Adipose tissue (tissue), 3 donors: ENCODE data around the gene AHI1. TPM values are rescaled to one million over a fixed set of nuclear protein-coding genes. Genes with fewer than 3 reads are reported as not detected.
"Not testable (repeated sequence)": the region's sequence is repeated elsewhere in the genome, so short reads cannot be mapped to it uniquely, and the experiment has no call there.

ENCODE experiments used
- H3K27ac ChIP-seq: one replicate; pipeline ENCODE4 v1.5.1; 2013; ENCODE audit warnings: low read depth, low read length
- WGBS, 3 donors: extraction: QIAGEN DNeasy Blood & Tissue Kit; methylation state at CpG; one replicate each; pipeline ENCODE4 v1.1.7; 2013; 5-methylcytosine and 5-hydroxymethylcytosine counted together
- polyA plus RNA-seq, 3 donors: library from polyadenylated mRNA; stranded (reverse); fragments of 200-250 nt; gene quantifications; one replicate each; pipeline ENCODE4 v1.2.3, GENCODE V29; 2013
- donor health status: healthy with polysubstance abuse.
- donor health status: Bipolar disorder and iron deficiency.
- donor health status: healthy.

AHI1 gene
- polyA plus RNA-seq, 3 donors, result 6.0 to 7.5 (median 6.3) TPM

DNA sequence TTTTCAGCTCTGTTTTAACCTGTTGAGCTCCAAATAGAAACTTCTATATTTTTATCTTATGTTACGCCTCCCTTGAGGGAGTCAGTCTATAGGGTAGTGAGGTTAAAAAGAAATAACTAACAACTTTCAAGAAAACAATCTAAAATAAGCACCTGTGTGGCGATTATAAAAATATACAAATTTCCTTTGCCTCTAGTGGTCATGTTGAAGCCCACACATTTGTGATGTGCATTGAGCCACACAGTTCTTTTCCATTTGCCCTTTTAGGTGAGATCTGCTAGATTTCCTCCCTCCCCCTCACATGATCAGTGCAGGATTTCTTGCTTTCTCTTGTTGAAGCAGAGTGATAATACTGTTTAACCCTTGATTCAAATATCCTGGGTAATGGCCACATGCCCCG, 232.3 kb downstream of the AHI1 start:
- H3K27ac ChIP-seq, result no peak overlapping the region
- 90 to 95% (median 94%) methylated on average over 3 of the region's 3 CpGs for WGBS, 3 donors

- no peak overlapping the region for H3K27ac ChIP-seq
- WGBS, 3 donors, result 65 to 82% (median 73%) methylated on average over 15 of the region's 15 CpGs
Measured at GRCh38 chr6:135261872-135262725, 235.4 kb downstream of the AHI1 start.

DNA sequence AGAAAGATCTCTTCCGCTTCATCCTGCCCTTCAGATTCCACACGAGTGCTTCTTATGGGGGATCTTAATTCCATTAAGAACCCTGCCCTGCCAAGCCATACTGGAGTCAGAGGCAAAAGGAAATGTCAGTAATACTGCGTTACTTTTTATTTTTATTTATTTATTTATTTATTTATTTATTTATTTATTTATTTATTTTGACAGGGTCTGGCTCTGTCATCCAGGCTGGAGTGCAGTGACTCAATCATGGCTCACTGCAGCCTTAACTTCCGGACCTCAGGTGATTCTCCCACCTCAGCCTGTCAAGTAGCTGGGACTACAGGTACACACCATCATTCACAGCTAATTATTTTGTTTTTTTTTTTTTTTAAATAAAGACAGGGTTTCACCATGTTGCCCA, 236.9 kb downstream of the AHI1 start:
- WGBS, 3 donors, result 90 to 96% (median 95%) methylated on average over 4 of the region's 4 CpGs
- no peak overlapping the region for H3K27ac ChIP-seq

DNA sequence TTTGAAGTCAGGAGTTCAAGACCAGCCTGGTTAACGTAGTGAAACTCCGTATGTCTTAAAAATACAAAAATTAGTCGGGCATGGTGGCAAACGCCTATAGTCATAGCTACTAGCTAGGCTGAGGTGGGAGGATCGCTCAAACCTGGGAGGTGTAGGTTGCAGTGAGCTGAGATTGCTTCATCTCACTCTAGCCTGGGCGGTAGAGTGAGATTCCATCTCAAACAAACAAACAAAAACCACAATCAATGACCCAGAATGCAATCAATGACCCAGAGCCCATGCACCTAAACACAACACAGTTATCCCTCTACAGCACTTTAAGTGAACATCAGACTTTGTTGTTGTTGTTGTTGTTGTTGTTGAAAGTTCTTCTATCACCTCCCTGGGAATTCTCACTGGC, 238.6 kb downstream of the AHI1 start:
- no peak overlapping the region for H3K27ac ChIP-seq
- 71 to 83% (median 78%) methylated on average over 6 of the region's 6 CpGs for WGBS, 3 donors

DNA sequence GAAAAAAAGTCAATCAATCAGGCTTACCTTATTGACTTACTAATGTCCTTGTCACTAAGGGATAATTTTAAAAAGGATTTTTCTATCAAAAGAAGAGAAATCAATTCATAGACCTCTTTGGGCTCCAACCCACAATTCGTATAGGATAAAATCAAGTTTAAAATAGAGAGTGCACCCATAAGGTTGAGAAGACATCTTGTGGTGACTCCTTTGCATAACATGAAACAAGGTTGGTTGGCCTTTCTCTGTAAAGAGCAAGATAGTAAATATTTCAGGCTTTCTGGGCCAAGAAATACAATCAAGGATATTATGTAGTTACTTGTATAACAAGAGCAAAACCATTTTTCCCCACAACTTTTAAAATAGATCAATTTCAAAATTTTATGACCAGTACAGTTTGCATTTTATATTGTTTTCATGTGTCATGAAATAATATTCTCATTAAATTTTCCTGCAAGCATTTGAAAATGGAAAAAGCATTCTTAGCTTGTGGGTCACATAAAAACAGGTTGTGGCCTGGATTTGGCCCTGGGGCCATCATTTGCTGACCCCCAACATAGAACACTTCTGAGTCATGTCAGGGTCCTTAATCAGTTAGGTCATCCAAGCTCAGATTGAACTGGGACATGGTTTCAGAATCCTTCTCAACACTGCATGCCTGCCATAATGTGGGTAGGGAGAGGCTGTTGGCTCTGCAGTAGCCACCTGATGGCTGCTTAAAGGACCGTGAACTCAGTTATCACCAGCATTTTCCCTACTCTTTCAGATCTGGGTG, 239.7 kb downstream of the AHI1 start:
- H3K27ac ChIP-seq, result no peak overlapping the region
- WGBS, 3 donors, result 69 to 78% (median 70%) methylated on average over 2 of the region's 2 CpGs

DNA sequence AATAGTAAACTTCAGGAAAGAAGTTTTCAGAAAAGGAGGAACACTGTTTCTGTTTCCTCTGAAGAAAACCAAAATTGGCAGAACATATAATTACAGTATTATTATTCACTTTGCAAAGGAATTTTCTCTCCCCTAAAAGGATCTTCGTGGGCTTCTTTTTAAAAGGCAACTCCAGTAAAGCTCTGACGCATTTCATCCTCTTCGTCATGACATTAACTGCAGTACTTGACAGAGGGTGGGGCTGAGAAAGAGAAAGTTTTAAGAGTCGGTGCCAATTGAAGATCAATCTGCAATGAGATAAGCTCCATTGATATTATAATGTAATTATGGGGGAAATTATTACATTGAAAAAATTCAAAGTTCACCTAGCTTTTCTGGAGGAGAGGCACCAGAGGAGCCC, 240.7 kb downstream of the AHI1 start:
- H3K27ac ChIP-seq, result no peak overlapping the region
- WGBS, 3 donors, result 60 to 75% (median 65%) methylated on average over 4 of the region's 4 CpGs

DNA sequence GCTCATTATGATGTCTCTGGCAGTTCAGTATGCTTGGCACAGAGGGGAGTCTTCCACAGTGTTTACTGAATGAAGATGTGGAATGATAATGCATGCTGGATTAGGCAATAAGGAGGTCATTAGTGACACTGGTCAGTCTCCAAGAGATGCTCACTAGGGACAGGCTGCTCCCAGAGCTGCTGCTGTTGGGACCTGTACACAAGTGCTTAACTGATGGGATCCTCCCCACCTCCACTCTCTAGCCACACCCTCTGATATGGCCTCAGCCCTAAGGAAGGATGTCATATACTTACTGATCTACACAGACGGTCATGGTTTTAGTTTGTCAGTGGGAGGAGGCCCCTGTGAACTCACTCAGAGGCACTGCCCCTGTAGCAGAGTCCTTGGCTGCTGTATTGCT, 243.1 kb downstream of the AHI1 start:
- 45 to 67% (median 56%) methylated on average over 1 of the region's 1 CpG for WGBS, 3 donors
- no peak overlapping the region for H3K27ac ChIP-seq

- H3K27ac ChIP-seq, result no peak overlapping the region
- WGBS, 3 donors, result 53 to 66% (median 57%) methylated on average over 13 of the region's 13 CpGs
Measured at GRCh38 chr6:135251498-135252441, 245.8 kb downstream of the AHI1 start.

- WGBS, 3 donors, result 88 to 92% (median 90%) methylated on average over 9 of the region's 9 CpGs
Measured at GRCh38 chr6:135250751-135251497, 246.6 kb downstream of the AHI1 start.

GRCh38 chr6:135250234-135250633, 247.3 kb downstream of the AHI1 start:
- no peak overlapping the region for H3K27ac ChIP-seq
- WGBS, 3 donors, result 81 to 92% (median 85%) methylated on average over 9 of the region's 9 CpGs

More at GRCh38 chr6:135250751-135251497, 246.6 kb downstream of the AHI1 start:
- no peak overlapping the region for H3K27ac ChIP-seq

GRCh38 chr6:135246412-135247012, 251.0 kb downstream of the AHI1 start:
- not testable (repeated sequence) for H3K27ac ChIP-seq
- WGBS, 3 donors, result 90 to 93% (median 92%) methylated on average over 8 of the region's 8 CpGs

GRCh38 chr6:135244805-135245204, 252.7 kb downstream of the AHI1 start:
- 79 to 94% (median 82%) methylated on average over 6 of the region's 6 CpGs for WGBS, 3 donors
- no peak overlapping the region for H3K27ac ChIP-seq

DNA sequence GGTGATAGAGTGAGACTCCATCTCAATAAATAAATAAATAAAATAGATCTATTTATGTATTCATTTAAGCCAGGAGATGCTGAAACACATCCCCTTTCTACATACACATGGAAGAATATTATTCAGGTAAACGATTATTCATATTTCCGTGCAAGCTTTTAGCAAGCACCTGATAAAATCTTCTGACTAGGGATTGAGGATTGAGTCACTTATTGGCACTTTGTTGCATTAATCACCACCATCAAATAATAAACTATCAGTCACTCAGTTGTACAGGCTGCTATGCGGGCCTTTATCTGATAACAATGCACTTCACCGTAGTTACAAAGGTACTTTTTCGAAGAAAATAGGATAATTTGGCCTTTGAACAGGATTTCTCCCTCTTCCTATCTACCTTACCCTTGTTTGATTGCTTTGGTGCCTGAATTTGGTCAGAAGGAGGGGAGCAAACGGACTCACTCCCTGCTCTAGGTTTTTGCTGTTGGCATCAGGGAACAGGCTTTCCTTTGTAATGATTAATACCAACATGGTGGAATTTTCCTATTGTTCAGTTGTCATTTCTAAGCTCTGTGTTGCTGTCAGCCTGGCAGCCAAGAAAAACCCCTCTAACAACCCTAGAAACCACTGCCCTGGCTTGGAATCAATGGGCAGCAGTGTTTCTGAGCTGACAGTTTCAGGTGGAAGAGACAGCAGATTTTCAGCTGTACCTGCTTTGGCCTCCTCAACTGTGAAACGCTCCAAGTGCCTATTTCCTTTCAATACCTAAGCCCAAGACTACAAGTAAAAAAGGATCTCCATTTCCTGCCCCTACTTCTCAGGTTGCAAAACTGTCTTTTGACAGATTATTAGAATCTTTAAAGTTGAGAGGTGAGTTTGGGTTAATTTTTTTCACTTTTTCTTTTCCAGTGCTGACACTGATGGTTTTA, 253.4 kb downstream of the AHI1 start:
- H3K27ac ChIP-seq, result no peak overlapping the region
- WGBS, 3 donors, result 83 to 88% (median 86%) methylated on average over 7 of the region's 7 CpGs

DNA sequence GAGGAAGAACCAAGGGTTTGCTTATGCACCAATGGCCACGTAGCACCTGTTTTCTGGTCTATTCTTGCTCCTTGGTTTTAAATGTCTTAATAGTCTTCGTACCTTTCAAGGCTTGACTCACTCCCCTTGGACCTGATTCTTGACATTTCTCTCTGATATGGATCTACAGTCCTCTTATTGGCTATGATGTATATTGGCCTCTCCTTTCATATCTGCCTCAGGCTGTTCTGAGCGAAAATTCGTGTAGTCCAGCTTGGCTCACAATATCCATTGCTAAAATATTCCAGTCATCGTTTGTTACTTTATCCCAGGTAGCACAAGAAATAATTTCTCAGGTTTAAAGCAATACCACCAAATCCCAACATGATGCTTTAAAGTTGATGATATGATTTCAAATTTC, 256.8 kb downstream of the AHI1 start:
- 86 to 90% (median 87%) methylated on average over 5 of the region's 5 CpGs for WGBS, 3 donors
- H3K27ac ChIP-seq, result no peak overlapping the region

DNA sequence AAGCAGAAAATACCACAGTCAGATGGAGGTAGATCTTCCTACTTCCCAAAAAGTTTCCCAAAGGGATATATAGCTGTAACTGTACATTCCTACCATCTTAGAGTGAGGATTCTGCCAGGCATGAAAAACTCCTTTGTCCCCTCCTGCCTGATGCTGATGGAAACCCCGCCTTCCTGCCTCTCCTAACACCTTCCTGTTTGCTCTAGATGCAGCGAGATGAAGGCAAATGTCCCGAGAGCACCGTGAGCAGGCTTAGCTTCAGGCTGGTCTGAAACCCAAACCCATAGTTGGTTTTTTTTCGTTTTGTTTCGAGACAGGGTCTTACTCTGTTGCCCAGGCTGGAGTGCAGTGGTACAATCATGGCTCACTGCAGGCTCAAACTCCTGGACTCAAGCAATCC, 260.8 kb downstream of the AHI1 start:
- no peak overlapping the region for H3K27ac ChIP-seq
- 52 to 65% (median 53%) methylated on average over 6 of the region's 6 CpGs for WGBS, 3 donors

- WGBS, 3 donors, result 74 to 85% (median 83%) methylated on average over 1 of the region's 1 CpG
- no peak overlapping the region for H3K27ac ChIP-seq
Measured at GRCh38 chr6:135236319-135236718, 261.2 kb downstream of the AHI1 start.
